Urinary bladder (tissue), 4 donors: ENCODE results near the gene PLS3. TPM values are rescaled to one million over a fixed set of nuclear protein-coding genes. Genes with fewer than 3 reads are reported as not detected.
"Not testable (repeated sequence)": the region's sequence is repeated elsewhere in the genome, so short reads cannot be mapped to it uniquely, and the experiment has no call there.

Source experiments
- DNase-seq: peaks from one replicate; pipeline ENCODE4 v3.0.0-alpha.2; 2015; ENCODE audit errors: extremely low spot score
- H3K27ac ChIP-seq: one replicate; pipeline ENCODE4 v1.5.1; 2013; ENCODE audit warnings: low read depth, mild to moderate bottlenecking, moderate library complexity
- H3K36me3 ChIP-seq: one replicate; pipeline ENCODE4 v1.6.1; 2013; ENCODE audit warnings: mild to moderate bottlenecking, moderate library complexity; ENCODE audit not compliant: insufficient read depth
- H3K4me1 ChIP-seq: one replicate; pipeline ENCODE4 v1.6.1; 2013; ENCODE audit warnings: mild to moderate bottlenecking, moderate library complexity; ENCODE audit not compliant: insufficient read depth
- H3K4me3 ChIP-seq: one replicate; pipeline ENCODE4 v1.5.1; 2013; ENCODE audit warnings: low read depth, low read length
- WGBS: extraction: QIAGEN DNeasy Blood & Tissue Kit; methylation state at CpG from one replicate; pipeline ENCODE4 v1.1.7; 2013; 5-methylcytosine and 5-hydroxymethylcytosine counted together
- polyA plus RNA-seq: library from polyadenylated mRNA; stranded (reverse); fragments of 200-250 nt; gene quantifications from one replicate; pipeline ENCODE4 v1.2.3, GENCODE V29; 2013
- total RNA-seq: library from RNA; depleted of rRNA; stranded (reverse); fragments of >200 nt; gene quantifications from one replicate; pipeline ENCODE4 v1.2.3, GENCODE V29; 2014
- donor health status: healthy with polysubstance abuse.
- donor health status: healthy.

PLS3 gene
- total and polyA plus RNA-seq, 2 donors: 74.4 to 245 TPM

DNA sequence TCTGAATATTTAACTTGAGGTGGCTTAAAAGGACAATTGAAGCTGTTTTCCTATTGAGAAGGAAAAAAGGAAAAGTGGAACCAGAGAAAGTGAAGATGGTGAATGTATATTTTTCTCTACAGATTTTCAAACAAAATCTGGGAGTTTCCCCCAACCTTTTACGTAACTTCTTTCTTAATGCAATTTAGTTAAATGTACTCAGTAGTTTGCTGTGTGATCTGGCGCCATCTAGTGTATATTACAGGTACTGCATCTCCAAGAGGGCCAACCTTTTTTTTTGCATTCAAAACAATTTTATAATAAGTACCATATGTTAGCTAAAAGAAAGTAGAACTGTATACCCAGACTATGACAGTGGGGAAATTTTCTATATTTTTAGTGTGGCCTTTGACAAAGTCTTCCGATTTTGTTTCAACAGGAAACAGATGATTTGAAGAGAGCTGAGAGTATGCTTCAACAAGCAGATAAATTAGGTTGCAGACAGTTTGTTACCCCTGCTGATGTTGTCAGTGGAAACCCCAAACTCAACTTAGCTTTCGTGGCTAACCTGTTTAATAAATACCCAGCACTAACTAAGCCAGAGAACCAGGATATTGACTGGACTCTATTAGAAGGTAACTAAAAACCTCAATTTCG is 82.0 kb downstream of the PLS3 start:
- Histone ChIP-seq H3K36me3 (no peaks in the 10 kb centered on the region), H3K4me3 (no peak overlapping the region), H3K4me1 (no peaks in the 10 kb centered on the region), H3K27ac (no peak overlapping the region)
- DNase-seq: peak; percentile 51
- WGBS: 25% methylated on average over 5 of the region's 5 CpGs

DNA sequence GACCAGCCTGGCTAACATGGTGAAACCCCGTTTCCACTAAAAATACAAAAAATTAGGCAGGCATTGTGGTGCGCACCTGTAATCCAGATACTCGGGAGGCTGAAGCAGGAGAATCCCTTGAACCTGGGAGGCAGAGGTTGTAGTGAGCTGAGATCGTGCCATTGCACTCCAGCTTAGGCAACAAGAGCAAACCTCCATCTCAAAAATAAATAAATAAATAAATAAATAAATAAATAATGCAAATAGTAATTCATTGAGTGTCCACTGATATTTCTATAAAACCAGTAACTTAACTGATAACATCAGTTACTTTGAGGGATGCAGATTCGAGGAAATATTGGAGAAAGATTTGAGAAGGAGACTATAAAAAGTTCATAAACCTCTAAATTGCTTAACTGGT is 83.4 kb downstream of the PLS3 start:
- 93% methylated on average over 5 of the region's 5 CpGs for WGBS
- H3K4me3 ChIP-seq, H3K36me3 ChIP-seq, H3K27ac ChIP-seq, H3K4me1 ChIP-seq, DNase-seq: not testable (repeated sequence)

DNA sequence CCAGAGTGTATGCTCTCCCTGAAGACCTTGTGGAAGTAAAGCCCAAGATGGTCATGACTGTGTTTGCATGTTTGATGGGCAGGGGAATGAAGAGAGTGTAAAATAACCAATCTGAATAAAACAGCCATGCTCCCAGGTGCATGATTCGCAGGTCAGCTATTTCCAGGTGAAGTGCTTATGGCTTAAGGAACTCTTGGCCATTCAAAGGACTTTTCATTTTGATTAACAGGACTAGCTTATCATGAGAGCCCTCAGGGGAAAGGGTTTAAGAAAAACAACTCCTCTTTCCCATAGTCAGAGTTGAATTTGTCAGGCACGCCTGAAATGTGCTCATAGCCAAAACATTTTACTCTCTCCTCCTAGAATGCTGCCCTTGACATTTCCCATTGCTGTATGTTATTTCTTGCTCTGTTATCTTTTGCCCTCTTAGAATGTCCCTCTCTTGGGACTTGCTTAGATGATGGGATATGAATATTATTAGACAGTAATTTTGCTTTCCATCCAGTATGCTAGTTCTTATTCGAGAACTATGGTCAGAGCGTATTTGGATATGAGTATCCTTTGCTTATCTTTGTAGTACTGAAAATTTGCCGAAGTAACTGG is 88.6 kb downstream of the PLS3 start:
- WGBS: 63% methylated on average over 5 of the region's 5 CpGs
- Histone ChIP-seq H3K4me1 (no peaks in the 10 kb centered on the region), H3K4me3 (no peak overlapping the region), H3K27ac (no peak overlapping the region), H3K36me3 (peaks cover 1% of the 10 kb centered on the region)
- no peak for DNase-seq

DNA sequence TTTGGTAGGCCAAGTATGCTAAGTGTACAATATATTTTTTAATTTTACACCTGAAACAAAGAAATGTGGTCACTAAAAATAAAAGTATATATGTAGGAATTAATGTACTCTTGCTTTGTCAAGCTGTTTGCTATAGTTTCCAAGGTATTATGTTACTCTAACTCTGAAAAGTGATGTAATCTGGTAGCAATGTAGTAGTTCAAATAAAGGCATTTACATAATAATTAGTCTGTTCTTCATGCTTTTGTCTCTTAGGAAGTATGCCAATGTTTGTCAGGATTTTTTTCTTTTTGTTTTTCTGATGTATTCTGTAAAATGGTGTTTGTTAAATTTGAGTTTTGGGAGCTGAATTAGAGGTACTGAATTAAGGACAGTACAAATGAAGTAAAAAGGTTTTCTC is 89.5 kb downstream of the PLS3 start:
- no peak overlapping the region for H3K4me3 ChIP-seq
- H3K27ac ChIP-seq: no peak overlapping the region
- no peak for DNase-seq
- H3K36me3 ChIP-seq: peaks cover 1% of the 10 kb centered on the region
- H3K4me1 ChIP-seq: no peaks in the 10 kb centered on the region

DNA sequence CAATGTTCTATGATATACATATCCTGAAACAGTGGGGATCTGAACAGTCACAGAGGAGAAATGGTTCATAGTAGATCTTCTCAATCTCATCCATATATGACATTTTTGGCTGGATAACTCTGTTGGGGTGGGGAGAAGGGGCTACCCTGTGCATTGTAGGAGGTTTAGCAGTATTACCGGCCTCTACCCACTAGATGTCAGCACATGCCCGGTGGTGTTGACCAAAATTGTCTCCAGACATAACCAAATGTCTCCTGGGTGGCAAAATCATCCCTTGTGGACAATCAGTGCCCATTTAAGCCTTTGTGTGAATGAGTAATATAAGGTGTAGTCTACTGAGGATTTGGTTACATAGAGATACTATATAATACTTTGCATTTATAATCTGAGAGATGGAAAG is 89.9 kb downstream of the PLS3 start:
- no peaks in the 10 kb centered on the region for H3K4me1 ChIP-seq
- peaks cover 1% of the 10 kb centered on the region for H3K36me3 ChIP-seq
- H3K27ac ChIP-seq: no peak overlapping the region
- no peak for DNase-seq
- no peak overlapping the region for H3K4me3 ChIP-seq
- WGBS: 6% methylated on average over 2 of the region's 2 CpGs

DNA sequence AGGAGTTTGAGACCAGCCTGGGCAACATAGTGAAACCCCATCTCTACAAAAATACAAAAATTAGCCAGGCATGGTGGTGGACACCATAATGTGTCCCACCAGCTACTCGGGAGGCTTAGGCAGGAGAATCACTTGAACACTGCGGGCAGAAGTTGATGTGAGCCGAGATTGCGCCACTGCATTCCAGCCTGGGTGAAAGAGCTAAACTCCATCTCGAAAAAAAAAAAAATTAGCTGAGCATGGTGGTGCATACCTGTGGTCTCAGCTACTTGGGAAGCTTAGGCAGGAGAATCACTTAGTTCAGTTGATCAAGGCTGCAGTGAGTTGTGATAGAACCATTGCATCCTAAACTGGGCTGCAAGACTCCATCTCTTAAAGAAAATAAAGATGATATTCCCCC is 91.2 kb downstream of the PLS3 start:
- Histone ChIP-seq H3K36me3 (peaks cover 1% of the 10 kb centered on the region), H3K4me1 (no peaks in the 10 kb centered on the region)
- 93% methylated on average over 5 of the region's 5 CpGs for WGBS

DNA sequence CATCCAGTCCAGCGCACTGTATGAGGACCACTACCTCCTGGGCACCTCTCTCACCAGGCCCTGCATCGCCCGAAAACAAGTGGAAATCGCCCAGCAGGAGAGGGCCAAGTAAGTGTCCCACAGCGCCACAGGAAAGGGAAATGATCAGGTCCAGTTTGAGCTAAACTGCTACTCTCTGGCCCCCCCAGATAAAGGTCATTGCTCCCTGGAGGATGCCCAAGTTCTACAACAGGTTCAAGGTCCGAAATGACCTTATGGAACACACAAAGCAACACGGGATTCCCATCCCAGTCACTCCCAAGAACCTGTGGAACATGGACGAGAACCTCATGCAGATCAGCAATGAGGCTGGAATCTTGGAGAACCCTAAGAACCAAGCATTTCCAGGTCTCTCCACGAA is 104.1 kb downstream of the PLS3 start:
- DNase-seq: no peak
- no peaks in the 10 kb centered on the region for H3K36me3 ChIP-seq
- H3K4me1 ChIP-seq: no peaks in the 10 kb centered on the region
- 97% methylated on average over 9 of the region's 9 CpGs for WGBS
- no peak overlapping the region for H3K4me3 ChIP-seq
- no peak overlapping the region for H3K27ac ChIP-seq

More for the DNA sequence above, 91.2 kb downstream of the PLS3 start:
- no peak overlapping the region for H3K4me3 ChIP-seq
- no peak for DNase-seq
- H3K27ac ChIP-seq: no peak overlapping the region

DNA sequence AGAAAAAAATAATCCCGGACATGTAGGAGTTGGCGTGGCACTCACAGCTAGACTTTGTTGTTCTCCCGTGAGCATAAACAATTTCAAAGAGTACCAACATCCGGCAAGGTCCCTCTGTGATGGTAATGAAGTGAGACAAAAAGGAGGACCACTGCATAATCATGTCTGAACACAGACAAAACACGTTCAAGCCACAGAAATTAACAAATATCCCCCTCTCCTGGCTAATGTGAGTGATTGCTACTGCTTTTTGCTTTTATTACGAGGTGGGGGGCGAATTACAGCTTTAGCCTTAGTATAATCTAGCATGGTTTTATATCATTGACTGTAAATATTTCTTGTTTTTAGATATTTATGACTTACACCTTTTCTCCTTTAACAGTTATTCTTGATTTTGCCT is 118.5 kb downstream of the PLS3 start:
- H3K4me3 ChIP-seq: no peak overlapping the region
- WGBS: 15% methylated on average over 7 of the region's 7 CpGs
- H3K27ac ChIP-seq: no peak overlapping the region
- DNase-seq: no peak
- no peaks in the 10 kb centered on the region for H3K36me3 ChIP-seq
- no peaks in the 10 kb centered on the region for H3K4me1 ChIP-seq

DNA sequence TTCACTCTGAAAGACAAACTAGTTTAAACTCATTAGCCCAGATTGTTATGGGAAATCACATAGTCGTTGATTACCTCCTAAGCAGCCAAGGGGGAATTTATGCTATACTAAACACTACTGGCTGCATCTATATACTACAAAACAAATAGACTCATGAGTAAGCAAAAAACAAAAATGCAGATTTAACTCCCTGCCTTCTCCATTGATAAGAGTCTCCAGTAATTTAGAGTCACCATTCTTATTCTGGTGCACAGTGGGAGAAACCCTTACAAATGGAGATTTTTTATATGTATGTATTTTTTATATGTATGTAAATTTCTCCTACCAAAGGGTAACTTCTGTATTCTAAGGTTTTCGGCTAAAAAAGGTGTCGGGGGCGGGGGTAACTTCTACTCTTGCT is 126.6 kb downstream of the PLS3 start:
- Histone ChIP-seq H3K4me3 (no peak overlapping the region), H3K36me3 (no peaks in the 10 kb centered on the region), H3K27ac (no peak overlapping the region), H3K4me1 (no peaks in the 10 kb centered on the region)
- no peak for DNase-seq
- 58% methylated on average over 4 of the region's 4 CpGs for WGBS

DNA sequence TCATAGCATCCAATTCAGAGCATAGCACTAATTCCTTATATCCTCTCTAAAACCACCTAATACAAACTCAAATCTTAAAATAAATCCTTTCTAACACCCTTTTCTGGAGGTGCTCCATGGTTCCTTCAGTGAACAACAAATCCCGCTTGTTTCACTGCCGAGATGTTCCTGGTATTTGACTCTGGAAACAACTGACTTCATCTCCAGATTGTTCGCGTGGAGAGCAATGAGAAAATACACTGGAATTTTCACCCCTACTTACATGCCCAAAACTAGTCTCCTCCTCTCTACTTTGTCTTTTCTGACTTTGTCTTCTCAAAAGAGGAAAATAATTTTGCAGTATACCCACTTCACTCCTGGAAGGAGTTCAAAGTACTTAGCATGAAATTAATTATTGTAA is 129.0 kb downstream of the PLS3 start:
- Histone ChIP-seq H3K36me3 (no peaks in the 10 kb centered on the region), H3K4me3 (no peak overlapping the region), H3K4me1 (no peaks in the 10 kb centered on the region), H3K27ac (no peak overlapping the region)
- no peak for DNase-seq
- 26% methylated on average over 4 of the region's 4 CpGs for WGBS

DNA sequence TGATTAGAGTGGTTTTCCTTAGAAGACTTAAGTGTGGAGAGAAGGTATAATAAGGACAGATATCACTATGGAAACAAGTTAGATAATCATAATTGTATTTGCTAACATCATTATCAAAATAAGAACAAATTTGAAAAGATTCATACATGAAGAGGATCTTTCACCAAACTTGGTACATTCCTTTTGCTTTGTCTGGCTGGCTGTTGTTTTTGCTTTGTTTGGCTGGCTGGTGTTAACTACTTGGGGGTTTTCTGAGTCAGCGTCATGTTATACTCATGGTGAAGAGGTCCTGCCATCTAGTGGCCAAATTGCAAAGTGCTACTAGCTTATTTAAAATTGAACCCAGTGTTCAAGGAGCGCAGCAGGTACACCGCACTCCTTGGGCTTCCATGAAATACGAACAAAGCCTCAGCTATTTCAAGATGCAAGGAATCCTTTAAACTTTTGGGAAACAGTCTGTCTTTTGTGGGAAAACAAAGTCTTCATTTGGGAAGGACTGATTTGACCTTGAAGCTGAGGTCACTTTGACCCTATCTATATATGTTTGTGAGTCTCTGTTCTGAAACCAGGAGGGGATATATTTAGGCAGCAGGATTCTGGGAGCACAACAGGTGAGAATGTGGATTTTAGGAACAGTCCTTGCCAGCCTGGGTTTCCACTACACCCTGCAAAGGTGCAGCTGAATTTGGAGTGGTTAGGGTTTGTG is 129.7 kb downstream of the PLS3 start:
- Histone ChIP-seq H3K4me1 (no peaks in the 10 kb centered on the region), H3K4me3 (no peak overlapping the region), H3K36me3 (no peaks in the 10 kb centered on the region), H3K27ac (no peak overlapping the region)
- 23% methylated on average over 4 of the region's 4 CpGs for WGBS
- peak; percentile 37 for DNase-seq

DNA sequence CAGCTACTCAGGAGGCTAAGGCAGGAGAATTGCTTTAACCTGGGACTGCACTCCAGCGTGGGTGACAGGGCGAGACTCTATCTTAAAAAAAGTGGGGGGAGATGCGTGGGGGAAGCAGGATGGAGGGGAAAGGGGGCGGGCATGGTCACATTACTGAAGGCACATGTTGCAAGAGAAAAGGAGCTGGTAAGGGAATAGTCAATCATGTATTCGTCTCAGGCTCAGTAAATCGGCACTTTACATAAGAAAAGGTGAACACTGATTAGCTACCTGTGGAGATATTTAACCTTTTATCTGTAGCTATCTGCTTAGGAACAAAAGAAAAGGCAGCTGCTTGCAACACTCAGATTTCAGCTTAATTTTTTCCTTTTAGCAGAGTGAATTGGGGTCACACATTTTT is 132.5 kb downstream of the PLS3 start:
- H3K36me3 ChIP-seq: no peaks in the 10 kb centered on the region
- DNase-seq: no peak
- no peak overlapping the region for H3K27ac ChIP-seq
- no peaks in the 10 kb centered on the region for H3K4me1 ChIP-seq
- 74% methylated on average over 6 of the region's 6 CpGs for WGBS
- no peak overlapping the region for H3K4me3 ChIP-seq

DNA sequence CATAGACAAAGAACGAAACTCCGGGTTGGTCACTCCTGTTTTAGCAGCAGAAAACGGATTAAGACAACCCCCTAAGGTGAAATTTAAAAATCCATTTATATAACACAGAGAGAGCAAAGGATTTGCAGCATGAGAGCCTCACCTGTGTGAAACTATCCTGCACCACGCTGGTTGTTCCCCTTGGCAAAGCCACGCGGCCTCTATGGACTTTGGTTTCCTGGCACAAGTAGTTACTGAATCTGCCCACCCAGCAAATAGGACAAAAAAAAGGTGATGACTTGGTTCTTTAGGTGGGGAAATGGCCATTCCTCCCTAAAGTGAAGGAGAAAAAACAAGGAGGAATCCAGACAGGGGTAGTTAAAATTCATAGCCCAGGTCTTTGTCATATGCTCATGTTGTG is 133.1 kb downstream of the PLS3 start:
- Histone ChIP-seq H3K36me3 (no peaks in the 10 kb centered on the region), H3K4me3 (no peak overlapping the region), H3K4me1 (no peaks in the 10 kb centered on the region), H3K27ac (no peak overlapping the region)
- DNase-seq: no peak
- WGBS: 56% methylated on average over 6 of the region's 6 CpGs

DNA sequence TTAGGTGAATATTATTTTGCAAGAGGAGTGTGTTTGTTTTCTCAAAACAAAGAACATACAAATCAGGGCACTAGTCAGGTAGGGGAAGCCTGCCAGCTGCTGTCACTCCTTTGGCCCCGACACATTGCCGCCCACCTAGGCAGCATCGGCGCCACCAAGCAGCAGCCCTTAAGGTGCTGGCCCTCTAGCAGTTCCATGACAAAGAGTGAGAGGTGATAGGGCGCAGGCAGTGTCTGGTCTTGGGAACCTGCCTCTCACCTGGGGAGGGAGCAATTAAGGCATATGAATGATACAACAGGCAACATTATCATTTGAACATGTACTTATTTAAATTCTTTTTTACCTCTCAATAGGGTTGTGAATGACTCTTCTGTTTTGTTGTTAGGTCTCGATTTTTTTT is 135.1 kb downstream of the PLS3 start:
- Histone ChIP-seq H3K36me3 (no peaks in the 10 kb centered on the region), H3K27ac (no peak overlapping the region), H3K4me1 (no peaks in the 10 kb centered on the region), H3K4me3 (no peak overlapping the region)
- DNase-seq: no peak
- 51% methylated on average over 6 of the region's 6 CpGs for WGBS
